ENCODE data around the gene TMPRSS11A.

Gene TMPRSS11A

DNA sequence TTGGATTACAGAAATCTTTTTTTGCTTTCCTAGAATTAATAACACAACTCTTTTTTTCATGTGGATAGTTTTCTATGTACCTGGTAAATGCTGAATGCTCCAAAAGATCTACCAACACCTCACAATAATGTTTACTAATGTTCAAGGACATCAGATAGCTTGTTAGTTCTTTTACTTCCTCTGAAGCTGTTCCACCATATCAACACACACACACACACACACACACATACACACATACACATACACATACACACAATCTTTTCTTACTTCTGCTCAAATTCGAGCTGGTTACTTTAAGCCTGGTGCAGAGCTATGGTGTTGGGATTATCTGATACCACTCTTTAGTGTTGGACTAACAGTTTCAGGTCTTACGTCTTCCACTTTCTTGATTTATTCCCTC, 51.2 kb downstream of the TMPRSS11A start:
- DNase-seq (ENCODE audit: low read depth in 2 of 2) = no peak

DNA sequence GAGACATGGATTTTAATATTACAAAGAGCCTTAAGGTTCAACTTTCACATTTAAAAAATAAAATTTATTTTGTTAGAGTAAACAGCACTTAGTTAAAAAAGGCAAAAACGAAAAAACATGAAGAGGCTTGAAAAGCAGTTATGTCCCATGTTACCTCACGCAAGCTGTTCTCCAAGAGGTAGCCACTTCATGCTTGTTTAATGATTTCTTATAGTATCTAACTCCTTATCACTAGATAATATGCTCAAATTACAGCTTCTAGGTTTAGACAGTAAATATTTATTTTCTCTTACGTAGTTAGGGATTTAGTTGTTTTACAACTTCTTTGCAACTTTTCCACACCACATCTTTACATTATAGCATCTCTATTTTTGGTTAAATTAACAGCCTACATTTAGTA, 51.7 kb downstream of the TMPRSS11A start:
- DNase-seq (ENCODE audit: low read depth in 2 of 2) = no peak

DNA sequence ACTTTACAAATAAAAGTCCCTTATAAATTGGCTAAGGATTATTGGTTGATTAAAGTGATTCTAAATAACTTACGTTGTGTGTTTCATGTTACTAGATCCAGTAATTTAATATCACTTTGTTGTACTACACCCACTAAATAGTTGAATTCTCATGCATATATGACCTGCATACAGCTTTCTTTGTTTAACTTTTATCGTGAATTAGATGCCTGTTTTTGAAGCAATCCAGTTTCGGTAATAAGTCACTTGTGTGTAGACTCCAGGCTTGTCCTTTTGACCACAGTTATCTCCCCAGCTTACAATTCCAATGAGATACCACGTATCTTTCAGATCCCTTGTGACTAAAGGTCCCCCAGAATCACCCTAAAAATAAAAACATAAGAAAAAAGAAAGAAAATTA, 52.2 kb downstream of the TMPRSS11A start:
- no peak for DNase-seq (ENCODE audit: low read depth in 2 of 2)

DNA sequence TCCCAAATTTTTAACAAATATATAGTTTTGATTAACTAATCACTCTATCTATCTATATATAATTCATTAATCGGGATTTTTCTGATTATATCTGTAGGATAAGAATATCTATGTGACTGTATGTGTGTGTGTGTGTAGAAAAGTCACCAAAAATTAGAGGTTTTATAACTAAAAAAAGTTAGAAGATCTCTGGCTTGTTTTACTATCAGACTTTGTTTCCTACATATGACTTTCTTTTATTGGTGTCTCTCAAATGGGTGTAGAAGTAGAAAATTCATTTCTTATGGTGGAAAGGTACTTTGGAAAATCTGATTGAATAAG, 52.7 kb downstream of the TMPRSS11A start:
- DNase-seq (ENCODE audit: low read depth in 2 of 2) = no peak

DNA sequence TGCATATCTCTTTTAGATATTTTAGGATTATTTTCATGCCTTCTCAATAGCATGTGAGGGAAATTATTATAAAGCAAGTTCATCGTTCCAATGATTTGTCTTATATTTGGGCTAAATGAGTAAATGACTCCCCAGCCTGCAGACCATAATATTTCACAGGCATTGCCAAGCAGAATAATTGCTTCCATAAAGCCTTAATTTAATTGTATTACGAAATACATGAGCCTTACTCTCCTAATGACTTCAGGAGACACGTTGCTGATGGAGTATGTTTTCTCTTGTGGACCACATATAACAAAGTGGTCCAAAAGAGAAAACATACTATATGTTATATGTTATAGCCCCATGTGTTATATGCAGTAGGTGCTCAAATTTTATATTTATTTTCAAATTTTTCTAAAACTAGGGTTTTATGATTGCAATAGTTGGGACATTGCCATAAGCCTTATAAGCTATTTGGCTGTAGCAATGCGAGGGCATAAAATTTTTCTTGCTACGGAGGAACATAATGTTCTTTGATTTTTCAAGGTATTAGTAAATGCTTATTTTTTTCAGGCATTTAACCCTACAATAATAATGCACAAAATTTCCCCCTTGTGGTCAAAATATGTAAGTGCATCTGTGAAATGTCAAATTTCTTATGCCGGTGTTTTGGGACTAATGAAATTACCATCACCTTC, 53.2 kb downstream of the TMPRSS11A start:
- no peak for DNase-seq (ENCODE audit: low read depth in 2 of 2)

DNA sequence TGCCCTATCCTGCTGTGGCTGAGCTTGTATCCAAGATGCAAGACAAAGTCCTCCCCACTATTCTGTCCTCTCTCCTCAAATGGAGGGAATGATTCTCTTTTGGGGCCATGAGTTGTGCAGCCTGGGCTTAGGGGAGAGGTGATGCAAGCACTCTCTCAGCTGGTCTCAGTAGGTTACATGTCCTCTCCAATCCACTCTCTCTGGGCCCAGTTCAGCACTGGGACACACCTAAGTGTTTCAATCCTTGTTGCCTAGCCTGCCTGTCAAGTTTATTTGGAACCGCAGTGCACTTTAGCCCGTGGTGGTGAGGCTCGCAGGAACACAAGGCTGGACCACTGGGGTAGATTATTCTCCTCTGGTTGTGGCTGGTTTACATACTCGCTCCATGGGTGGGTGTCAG, 55.6 kb downstream of the TMPRSS11A start:
- DNase-seq (ENCODE audit: low read depth in 2 of 2) = no peak

DNA sequence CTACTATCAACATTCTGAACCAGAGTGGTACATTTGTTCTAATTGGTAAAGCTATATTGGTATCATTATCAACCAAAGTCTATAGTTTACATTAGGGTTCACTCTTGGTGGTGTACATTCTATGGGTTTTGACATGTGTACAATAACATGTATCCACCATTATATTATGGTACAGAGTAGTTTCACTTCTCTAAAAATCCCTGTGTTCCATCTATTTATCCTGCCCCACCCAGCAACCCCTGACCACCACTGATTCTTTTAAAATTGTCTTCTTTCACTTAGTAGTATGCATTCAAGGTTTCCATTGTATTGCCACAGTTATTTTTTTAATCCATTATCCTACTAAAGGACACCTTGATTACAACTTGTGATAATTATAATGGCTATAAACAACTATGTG, 64.2 kb downstream of the TMPRSS11A start:
- no peak for DNase-seq (ENCODE audit: low read depth in 2 of 2)

DNA sequence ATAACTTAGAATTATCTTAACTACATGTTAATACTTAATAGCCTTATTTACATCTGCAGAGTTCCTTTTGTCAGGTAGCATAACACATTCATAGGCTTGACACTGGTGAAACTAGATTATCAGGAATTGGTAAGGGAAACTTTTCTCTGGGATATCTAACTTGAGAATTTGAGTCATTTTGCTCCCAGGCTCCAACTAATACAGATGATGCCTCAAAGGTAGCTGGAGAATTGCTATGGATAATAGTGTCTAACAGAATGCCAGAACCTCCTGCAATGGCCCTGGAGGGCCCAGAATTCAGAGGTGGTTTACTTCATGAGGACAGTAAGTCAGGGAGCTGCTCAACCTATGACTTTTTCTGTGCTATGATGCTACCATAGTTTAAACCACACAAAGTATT, 65.6 kb downstream of the TMPRSS11A start:
- DNase-seq (ENCODE audit: low read depth in 2 of 2) = no peak

DNA sequence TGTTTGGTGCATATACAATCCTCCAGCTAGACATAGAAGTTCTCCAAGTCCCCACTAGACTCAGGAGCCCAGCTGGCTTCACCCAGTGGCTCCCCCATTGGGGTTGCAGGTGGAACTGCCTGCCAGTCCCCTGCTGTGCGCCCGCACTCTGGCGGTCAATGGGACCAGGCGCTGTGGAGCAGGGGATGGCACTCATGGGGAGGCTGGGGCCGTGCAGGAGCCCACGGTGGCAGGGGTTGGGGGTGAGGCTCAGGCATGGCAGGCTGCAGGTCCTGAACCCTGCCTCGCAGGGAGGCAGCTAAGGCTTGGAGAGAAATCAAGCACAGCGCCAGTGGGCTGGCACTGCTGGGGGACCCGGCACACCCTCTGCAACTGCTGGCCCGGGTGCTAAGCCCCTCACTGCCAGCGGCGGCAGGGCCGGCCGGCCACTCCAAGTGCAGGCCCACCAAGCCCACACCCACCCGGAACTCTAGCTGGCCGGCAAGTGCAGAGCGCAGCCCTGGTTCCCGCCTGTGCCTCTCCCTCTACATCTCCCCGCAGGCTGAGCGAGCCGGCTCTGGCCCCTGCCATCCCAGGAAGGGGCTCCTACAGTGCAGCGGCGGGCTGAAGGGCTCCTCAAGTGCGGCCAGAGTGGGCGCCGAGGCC, 66.8 kb downstream of the TMPRSS11A start:
- DNase-seq (ENCODE audit: low read depth in 2 of 2) = no peak

DNA sequence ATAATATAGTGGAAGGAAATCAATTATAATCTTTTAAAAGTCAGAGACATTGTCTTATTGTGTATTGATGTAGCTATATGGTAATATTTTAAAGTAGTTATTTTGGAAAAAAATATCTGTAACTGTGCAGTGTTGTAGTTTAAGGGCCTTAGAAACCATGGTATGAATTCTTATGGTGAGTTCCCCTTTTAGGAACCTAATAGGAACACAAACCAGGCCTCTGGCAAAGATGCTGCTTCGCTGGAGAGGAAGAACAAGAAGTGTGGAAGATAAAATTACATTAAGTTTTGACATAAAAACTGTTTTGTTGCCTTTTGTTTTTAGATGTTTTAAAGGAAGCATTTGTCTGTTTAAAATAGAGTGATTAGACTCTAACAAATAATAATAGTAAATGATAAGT, 68.6 kb downstream of the TMPRSS11A start:
- no peak for DNase-seq (ENCODE audit: low read depth in 2 of 2)

DNA sequence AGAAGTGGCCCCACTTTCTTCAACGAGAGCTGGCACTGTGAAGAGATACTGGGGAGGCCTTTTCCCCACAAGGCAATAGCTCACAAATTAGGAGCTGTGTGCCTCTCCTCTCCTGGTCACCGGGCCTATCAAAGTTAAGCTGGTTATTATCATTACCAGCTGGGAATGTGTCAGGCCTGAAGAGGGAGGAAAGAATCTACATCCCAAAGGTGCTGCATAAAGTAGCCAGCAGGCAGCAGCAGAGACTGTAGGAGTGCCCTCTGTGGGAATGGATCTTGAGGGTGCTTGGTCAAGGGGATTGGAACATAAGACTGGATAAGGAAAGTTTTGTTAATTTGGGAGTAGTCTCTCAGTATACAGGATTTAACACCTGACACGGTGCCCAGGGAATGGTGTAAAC, 70.4 kb downstream of the TMPRSS11A start:
- no peak for DNase-seq (ENCODE audit: low read depth in 2 of 2)

DNA sequence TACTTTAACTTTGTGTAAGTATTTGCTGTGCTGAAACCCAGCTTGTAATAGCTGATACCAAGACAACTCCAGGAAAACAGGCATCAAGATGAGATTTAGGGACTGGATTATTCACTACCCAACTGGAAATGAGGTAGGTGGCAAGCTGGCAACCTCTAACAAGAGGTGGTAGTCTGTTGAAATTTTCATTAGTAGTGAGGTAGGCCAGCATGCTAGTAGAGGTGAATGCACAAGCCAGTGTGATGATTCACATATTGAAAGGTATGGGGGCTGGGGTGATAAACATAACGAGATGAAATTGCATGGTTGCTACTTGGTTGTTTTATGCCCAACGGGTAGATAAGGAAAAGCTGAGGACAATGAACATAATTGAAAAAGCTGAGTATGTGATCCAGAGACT, 71.0 kb downstream of the TMPRSS11A start:
- DNase-seq (ENCODE audit: low read depth in 2 of 2) = no peak

DNA sequence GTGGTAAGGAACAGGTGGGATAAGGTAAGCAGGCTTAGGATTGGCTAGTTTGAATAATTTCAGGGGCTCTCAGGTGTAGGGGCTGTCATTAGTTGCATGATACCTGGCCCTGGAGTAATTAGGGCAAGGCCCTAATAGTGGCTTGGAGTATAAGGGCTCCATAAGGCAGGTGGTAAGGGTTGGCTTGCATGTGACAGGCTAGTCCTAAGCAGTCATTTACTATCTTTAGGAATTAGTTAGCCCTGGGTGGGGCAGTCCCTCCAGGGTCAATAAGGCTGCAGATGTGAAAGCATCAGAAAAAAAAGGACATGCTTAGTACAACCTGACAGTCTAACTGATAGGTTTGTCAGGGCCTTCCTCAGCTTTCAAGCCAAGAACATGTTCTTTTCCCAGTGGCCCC, 71.6 kb downstream of the TMPRSS11A start:
- DNase-seq (ENCODE audit: low read depth in 2 of 2) = no peak

DNA sequence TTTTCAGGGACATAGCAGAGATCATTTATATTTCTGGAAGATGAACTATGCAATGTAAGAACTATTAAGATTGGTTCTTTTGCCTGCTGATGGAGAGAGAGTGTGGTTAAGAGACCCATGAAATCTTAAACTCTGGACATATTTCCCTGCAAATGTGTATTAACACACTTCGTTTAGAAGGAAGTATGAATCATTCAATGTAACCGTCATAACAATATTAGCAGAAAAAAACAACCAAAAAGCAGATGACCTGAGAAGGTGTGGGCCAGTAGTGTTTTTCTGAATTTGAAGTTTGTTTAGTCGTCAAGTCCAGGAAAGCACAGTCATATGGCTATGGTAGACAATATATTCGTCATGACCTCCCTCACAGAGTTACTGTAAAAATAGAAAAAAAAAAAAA, 77.0 kb downstream of the TMPRSS11A start:
- no peak for DNase-seq (ENCODE audit: low read depth in 2 of 2)

DNA sequence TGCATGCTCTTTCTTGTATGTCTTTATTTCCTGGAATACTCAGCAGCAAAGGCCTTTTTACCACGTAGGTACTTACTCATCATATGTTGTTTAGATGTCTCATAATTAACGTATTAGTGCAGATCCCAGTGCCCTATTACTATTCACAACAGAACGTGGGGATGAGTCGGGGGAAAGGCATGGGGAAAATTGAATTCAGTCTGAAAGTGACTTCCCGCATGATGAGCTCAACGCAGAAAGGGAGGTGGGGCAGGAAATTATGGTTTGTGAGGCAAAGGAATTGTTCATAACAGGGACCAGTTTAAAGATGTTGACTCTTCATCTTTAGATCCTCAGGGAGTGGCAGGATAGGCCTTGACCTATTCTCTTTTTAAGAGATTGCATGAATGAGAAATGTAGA, 77.5 kb downstream of the TMPRSS11A start:
- DNase-seq (ENCODE audit: low read depth in 2 of 2) = no peak

DNA sequence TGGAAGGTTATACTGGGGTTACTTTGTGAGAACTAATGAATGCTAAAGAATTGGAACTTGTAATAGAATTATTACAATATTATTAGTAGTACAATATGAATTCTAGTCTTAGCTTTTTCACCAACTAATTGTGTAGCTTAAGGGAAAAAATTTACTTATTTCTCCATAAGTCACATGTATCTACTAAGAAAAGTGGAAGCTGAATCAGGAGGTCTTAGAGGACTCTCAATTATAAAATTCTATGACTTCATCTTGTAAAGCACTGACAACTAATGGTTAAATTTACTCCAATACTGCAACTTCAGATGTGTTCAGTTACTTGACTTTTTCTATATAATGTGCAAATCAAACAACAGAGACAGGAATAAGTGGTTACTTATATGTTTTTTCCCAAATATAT, 78.6 kb downstream of the TMPRSS11A start:
- no peak for DNase-seq (ENCODE audit: low read depth in 2 of 2)

DNA sequence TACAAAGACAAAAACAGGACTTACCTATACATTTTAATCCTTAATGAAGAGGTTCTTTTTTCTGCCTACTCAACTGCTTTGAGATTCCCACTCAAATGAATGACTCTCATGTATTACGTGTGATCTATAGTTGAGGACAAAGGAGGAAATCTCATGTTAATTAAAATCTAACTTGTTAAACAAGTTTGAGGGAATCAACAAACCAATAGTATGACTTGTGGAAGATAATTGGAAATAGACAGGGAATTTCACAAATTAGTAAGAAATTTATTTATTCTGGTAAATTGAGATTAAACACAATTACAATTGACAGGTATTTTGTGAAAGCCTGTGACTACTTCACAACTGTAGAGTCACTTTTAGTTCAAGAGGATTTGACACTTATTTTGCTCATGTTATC, 79.4 kb downstream of the TMPRSS11A start, which contains the start of gene TMPRSS11D:
TSS of gene TMPRSS11D (minus strand) at position 101 of the 400 bp plus-strand sequence. CDS start at position 32, 69 bp downstream.
- no peak for DNase-seq (ENCODE audit: low read depth in 2 of 2)

DNA sequence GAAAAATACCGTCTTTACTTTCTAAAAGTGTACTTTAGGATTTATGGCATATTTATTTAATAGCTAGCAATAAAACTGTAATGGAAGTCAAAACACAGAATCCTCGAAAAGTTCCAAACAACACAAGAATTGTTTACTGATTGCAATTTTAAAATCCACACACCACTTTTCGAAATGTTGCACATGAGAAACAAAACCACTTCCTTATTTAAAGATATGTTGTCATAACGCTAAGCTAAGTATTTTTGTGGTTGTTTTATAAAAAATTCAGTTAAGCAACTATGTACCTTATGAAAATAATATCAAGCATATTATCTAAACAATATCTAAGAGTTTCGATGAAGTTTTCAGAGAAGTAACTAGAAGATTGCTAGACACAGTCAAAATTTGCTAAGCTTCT, 79.8 kb downstream of the TMPRSS11A start:
- DNase-seq (ENCODE audit: low read depth in 2 of 2) = no peak

DNA sequence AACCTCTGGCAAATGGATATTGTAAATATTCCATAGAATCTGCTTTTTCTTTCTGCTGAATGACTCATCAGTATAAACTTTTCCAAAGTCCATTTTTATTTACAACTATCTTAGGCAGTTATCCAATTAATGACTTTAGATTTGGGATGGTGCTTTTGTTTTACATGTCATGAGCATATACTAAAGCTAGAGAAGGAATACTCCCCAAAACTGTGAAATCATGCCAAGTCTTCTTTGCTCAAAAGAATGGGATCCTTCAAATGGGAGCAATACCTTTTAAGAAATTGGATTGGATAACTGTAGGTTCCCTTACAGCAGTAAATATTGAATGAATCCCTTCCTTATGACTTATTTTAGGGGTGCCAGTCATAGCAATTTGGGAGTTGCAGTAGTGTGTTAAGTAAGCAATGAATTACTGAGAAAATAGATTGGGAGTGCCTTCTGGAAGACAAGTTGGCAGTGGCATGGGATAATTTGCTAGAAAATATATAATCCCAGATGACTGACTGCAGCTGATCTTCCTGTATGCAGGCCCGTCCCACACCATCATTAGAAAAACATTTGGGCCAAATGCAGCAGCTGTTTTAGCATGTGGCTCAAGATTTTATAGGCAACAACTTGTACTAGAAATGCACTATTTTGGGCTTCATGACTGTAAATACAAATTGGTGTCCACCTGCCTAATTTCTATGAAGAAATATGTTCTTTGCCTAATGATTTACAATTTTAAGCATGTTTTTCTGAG, 82.3 kb downstream of the TMPRSS11A start:
- no peak for DNase-seq (ENCODE audit: low read depth in 2 of 2)

DNA sequence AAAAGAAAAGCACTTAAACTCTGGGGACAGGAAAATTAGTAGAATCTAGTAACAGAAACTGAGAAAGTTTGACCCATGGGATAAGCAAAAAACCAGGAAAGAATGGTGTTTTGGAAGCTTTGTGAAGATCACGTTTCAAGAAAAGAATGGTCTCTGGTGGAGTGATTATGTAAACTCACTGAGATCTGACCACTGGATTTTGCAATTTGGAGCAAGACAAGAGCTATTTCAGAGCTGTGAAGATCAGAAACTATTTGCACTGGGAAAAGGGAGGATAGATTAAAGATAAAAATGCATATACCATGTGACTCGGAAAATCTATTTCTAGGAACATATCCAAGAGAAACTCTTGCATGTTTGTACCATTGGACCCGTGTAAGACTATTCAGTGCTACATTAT, 83.8 kb downstream of the TMPRSS11A start:
- DNase-seq (ENCODE audit: low read depth in 2 of 2) = no peak

DNA sequence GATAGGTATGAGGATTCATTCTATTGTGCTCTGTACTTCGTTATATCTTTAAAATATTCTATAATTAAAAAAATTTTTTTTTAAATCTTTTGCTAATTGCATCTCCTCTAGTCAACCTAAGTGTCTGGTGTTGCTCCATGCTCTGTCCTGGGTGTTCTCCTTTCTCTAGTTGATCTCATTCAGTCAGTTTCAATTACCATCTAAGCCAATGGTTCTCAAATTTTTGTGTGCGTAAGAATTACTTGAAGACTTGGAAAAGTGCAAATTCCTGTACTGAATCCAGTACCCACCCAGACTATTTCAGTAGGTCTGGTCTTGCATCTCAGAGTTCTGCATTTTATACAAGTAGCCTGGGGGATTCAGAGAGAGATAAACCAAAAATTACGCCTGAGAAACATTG, 86.2 kb downstream of the TMPRSS11A start:
- no peak for DNase-seq (ENCODE audit: low read depth in 2 of 2)

DNA sequence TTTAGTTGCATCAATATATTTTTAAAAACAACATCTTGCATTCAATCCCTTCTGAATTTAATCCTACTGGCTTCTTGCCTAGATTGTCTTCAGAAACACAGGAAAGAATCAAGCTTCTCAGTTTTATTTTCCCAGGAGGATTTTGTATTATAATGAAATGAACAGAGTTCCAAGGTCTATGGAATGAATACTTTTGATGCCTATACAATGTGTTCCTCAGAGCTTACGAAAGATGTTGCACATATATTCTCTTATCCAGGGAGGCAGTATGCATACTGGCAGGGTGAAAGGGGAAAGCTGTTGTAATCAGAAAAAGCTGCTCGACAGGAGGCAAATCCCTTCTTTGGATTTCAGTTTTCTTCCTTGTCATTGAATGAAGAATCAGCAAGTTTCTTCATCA, 88.3 kb downstream of the TMPRSS11A start:
- no peak for DNase-seq (ENCODE audit: low read depth in 2 of 2)

DNA sequence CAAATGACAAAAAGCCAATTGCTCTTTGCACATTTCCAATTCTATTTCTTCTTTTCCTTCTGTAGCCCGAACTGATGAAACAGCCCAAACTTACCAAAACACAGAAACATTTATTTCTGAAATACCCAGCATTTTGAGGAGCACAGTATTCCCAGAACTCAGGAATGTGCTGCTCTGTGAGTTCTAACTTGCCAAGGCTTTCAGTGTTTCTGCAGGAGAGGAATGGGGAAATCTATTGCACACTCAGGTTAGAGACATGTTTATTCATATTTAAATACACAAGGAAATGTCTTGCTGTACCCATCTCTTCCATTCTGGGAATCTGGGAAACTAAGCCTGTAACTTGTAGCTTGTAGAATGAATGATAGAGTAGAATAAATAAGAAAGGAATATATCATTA, 90.2 kb downstream of the TMPRSS11A start:
- no peak for DNase-seq (ENCODE audit: low read depth in 2 of 2)
